Kidney (tissue), 14 donors: Measurements from ENCODE around the gene LAMC1. TPM values are rescaled to one million over a fixed set of nuclear protein-coding genes. Genes with fewer than 3 reads are reported as not detected.

ENCODE experiments used
- DNase-seq, 5 donors: peaks; one replicate each; pipeline ENCODE4 v3.0.0-alpha.2; 2013 to 2020
- FAIRE-seq: peaks from 2 replicates; lab custom pipeline; 2012; peaks lifted over from hg19 to GRCh38; lab: Jason Lieb, UNC
- H3K27ac ChIP-seq, 2 donors: one replicate each; pipeline ENCODE4 v1.7.0; 2013; ENCODE audit warnings: low read depth in 2 of 2, low read length in 2 of 2, inconsistent platforms in 1 of 2
- H3K27me3 ChIP-seq: one replicate; pipeline ENCODE4 v1.7.1; 2013; ENCODE audit warnings: low read length, inconsistent platforms; ENCODE audit not compliant: control insufficient read depth, insufficient read depth
- H3K36me3 ChIP-seq, 3 donors: one replicate each; pipeline versions ENCODE4 v1.7.0 to v1.7.1; 2013; ENCODE audit warnings: low read length in 3 of 3, control low read depth in 1 of 3, inconsistent platforms in 1 of 3; ENCODE audit not compliant: insufficient read depth in 3 of 3, control insufficient read depth in 2 of 3
- H3K4me1 ChIP-seq, 3 donors: one replicate each; pipeline versions ENCODE4 v1.7.0 to v1.7.1; 2013; ENCODE audit warnings: low read length in 3 of 3, inconsistent platforms in 1 of 3, low read depth in 1 of 3; ENCODE audit not compliant: control insufficient read depth in 2 of 3, insufficient read depth in 2 of 3
- H3K4me3 ChIP-seq, 3 donors: one replicate each; pipeline versions ENCODE4 v1.7.0 to v1.8.1; 2013; ENCODE audit warnings: low read length in 3 of 3, control low read depth in 1 of 3, inconsistent platforms in 1 of 3
- H3K9ac ChIP-seq, 3 donors: one replicate each; pipeline versions ENCODE4 v1.7.0 to v1.7.1; 2013; ENCODE audit warnings: low read length in 3 of 3, control low read depth in 1 of 3, inconsistent platforms in 1 of 3
- H3K9me3 ChIP-seq, 3 donors: one replicate each; pipeline versions ENCODE4 v1.7.0 to v1.7.1; 2013; ENCODE audit warnings: low read length in 3 of 3, control low read depth in 1 of 3, inconsistent platforms in 1 of 3; ENCODE audit not compliant: control insufficient read depth in 2 of 3, insufficient read depth in 1 of 3
- intact Hi-C: fragments of 100-400 bp; cut with DNase I; formaldehyde crosslinking; loops from one replicate; pipeline ENCODE4 v1.11.1; 2022
- polyA plus RNA-seq: library from polyadenylated mRNA; stranded (reverse); fragments of 350-450 nt; fragmentation: Illumina TruSeq; extraction: RNeasy Lipid Tissue Mini Kit (QIAGEN cat#74804); gene quantifications from one replicate; pipeline ENCODE4 v1.2.3, GENCODE V29; 2014; ENCODE audit warnings: low read depth, low replicate concordance; ENCODE audit not compliant: insufficient read depth
- total RNA-seq: library from RNA; stranded (reverse); fragmentation: NEBNext Ultra II Directional; extraction: Animal tissue kit (Norgen Biotek cat#: 25700); gene quantifications from one replicate; pipeline ENCODE4 v1.2.1, GENCODE V29; 2021
- TF ChIP-seq, protein P1 (sequence below): IDR thresholded peaks from 3 replicates; pipeline ENCODE4 v1.5.1; 2012; ENCODE audit warnings: mild to moderate bottlenecking, moderate library complexity, borderline replicate concordance; ENCODE audit not compliant: insufficient read depth; ENCODE audit errors: extremely low read depth
- donor health status: control.
- donor health status: control.
- donor health status: control.
- donor health status: control.
- donor health status: control.
- donor health status: DM: yes; HTN: yes; CAD: no.
- donor health status: Normal renal cell carcinoma (clear cell type).

The LAMC1 gene
- total and polyA plus RNA-seq, 2 donors from 2014 or later = 21.1 to 140 TPM

DNA sequence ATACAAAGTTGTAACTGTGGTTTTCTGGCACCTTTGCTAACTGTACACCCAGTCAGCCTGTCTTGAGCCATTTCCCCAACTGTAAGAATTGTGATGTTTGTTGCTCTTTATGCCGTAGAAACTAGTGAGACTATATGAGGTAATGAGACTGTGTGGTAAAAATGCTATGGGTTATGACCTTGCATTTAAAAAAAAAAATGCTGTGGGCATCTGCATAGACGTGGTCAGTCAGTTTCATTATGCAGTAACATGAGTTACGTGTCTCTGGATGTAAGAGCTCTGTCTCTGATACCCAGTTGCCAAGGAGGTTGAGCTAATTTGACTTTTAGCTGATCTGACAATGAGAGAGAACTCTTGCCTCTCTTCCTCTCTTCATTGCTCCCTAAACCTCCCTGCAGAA lies 82.2 kb downstream of the LAMC1 start:
- Histone ChIP-seq H3K27ac (no peak overlapping the region), H3K9me3 (no peaks in the 10 kb centered on the region), H3K9ac (no peak overlapping the region), H3K4me1 (no peaks in the 10 kb centered on the region), H3K4me3 (no peak overlapping the region), H3K36me3 (peaks cover 0 to 3% (median 0%) of the 10 kb centered on the region in 3 donors), H3K27me3 (no peaks in the 10 kb centered on the region)
- TF ChIP-seq, protein P1, sequence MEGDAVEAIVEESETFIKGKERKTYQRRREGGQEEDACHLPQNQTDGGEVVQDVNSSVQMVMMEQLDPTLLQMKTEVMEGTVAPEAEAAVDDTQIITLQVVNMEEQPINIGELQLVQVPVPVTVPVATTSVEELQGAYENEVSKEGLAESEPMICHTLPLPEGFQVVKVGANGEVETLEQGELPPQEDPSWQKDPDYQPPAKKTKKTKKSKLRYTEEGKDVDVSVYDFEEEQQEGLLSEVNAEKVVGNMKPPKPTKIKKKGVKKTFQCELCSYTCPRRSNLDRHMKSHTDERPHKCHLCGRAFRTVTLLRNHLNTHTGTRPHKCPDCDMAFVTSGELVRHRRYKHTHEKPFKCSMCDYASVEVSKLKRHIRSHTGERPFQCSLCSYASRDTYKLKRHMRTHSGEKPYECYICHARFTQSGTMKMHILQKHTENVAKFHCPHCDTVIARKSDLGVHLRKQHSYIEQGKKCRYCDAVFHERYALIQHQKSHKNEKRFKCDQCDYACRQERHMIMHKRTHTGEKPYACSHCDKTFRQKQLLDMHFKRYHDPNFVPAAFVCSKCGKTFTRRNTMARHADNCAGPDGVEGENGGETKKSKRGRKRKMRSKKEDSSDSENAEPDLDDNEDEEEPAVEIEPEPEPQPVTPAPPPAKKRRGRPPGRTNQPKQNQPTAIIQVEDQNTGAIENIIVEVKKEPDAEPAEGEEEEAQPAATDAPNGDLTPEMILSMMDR = no peak
- intact Hi-C loops = no loop called here
- DNase-seq = no peak
- FAIRE-seq = no peak

DNA sequence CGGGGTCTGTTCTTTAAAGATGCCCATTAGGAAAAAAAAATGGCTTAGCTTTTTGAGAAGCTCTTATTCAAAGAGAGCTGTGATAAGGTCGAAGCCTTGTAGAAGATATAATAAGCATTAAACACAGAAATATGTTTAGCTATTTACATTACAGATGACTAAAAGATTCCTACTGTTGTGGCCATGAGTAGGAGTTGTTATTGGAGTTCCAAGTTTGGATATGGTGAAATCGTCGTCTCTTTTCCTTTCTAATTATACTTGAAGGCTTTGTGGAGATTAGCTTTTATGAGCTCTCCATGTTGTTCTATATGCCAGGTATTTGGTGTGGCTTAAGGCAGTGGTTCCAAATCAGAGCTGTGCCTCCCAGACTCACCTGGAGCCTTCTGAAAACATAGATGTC lies 82.9 kb downstream of the LAMC1 start:
- no peak overlapping the region for H3K4me3 ChIP-seq
- no peak overlapping the region for H3K9ac ChIP-seq
- no peaks in the 10 kb centered on the region for H3K4me1 ChIP-seq
- H3K27me3 ChIP-seq = no peaks in the 10 kb centered on the region
- intact Hi-C loops = no loop called here
- TF ChIP-seq, protein P1 = no peak
- H3K36me3 ChIP-seq = peaks cover 0 to 4% (median 0%) of the 10 kb centered on the region in 3 donors
- H3K27ac ChIP-seq = no peak overlapping the region
- no peak for FAIRE-seq
- DNase-seq = no peak
- no peaks in the 10 kb centered on the region for H3K9me3 ChIP-seq

DNA sequence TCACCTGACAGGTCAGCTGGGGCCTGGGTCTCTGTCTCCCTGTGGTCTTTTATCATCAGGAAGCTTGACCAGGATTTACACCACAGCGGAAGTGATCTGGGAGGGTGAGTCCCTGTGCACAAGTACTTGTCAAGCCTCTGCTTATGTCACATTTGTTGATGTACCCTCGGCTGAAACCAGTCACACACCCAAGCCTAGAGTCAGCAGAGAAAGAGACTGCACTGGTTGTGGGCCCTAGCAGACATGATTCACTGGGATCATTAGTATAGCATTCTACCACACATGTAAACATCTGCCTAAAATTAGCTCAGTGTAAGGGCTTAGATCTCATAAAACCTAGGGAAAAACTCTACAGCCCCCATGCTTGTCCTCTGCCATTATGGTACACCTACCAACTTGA lies 83.5 kb downstream of the LAMC1 start:
- no peak for FAIRE-seq
- no peak overlapping the region for H3K27ac ChIP-seq

More for the DNA sequence above, 83.5 kb downstream of the LAMC1 start:
- H3K4me3 ChIP-seq = no peak overlapping the region
- DNase-seq = no peak
- intact Hi-C loops = no loop called here
- TF ChIP-seq, protein P1 = no peak
- H3K9me3 ChIP-seq = no peaks in the 10 kb centered on the region
- no peaks in the 10 kb centered on the region for H3K4me1 ChIP-seq
- H3K36me3 ChIP-seq = peaks cover 0 to 4% (median 0%) of the 10 kb centered on the region in 3 donors
- no peak overlapping the region for H3K9ac ChIP-seq
- H3K27me3 ChIP-seq = no peaks in the 10 kb centered on the region
